Posterior vena cava (tissue), 2 donors: ENCODE measurements around the gene ARMC5. TPM values are rescaled to one million over a fixed set of nuclear protein-coding genes. Genes with fewer than 3 reads are reported as not detected.
"Not testable (repeated sequence)": the region's sequence is repeated elsewhere in the genome, so short reads cannot be mapped to it uniquely, and the experiment has no call there.

Source experiments
- DNase-seq: peaks from one replicate; pipeline ENCODE4 v3.0.0-alpha.2; 2020; ENCODE audit warnings: low spot score
- intact Hi-C, 2 donors: fragments of 100-400 bp; cut with DNase I; formaldehyde crosslinking; loops; one replicate each; pipeline versions ENCODE4 v1.14.1 to v1.14.2; 2022 to 2023
- total RNA-seq, 2 donors: library from RNA; stranded (reverse); fragmentation: NEBNext Ultra II Directional; extraction: Animal tissue kit (Norgen Biotek cat#: 25700); gene quantifications; one replicate each; pipeline ENCODE4 v1.2.1, GENCODE V29; 2021
- donor health status: DM: yes; HTN: yes; CAD: no.
- donor health status: DM: yes; HTN: yes; CAD: no.

ARMC5 gene
- total RNA-seq, 2 donors from 2014 or later, result 6.4 to 8.3 TPM

DNA sequence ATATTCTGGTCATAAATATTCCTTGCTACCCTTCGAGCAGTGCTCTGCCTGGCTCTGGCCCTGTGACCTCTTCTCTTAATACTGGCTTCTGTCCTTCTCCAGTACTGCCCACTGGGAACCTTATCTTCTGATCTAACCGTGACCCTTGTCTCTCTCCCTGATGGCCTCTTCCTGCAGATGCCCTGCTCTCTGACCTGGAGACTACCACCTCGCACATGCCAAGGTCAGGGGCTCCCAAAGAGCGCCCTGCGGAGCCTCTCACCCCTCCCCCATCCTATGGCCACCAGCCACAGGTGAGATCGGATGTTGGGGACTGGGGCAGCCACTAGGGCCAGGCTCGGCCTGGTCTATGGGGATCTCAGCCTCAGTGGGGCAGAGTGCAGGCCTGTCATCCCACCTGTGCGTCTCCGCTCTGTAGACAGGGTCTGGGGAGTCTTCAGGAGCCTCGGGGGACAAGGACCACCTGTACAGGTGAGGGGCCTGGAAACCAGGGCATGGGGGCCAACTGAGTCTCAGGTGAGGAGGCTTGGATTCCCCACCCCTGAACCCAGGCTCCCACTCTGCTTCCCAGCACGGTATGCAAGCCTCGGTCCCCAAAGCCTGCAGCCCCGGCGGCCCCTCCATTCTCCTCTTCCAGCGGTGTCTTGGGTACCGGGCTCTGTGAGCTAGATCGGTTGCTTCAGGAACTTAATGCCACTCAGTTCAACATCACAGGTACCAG is 14.1 kb downstream of the ARMC5 start:
- DNase-seq, result no peak

DNA sequence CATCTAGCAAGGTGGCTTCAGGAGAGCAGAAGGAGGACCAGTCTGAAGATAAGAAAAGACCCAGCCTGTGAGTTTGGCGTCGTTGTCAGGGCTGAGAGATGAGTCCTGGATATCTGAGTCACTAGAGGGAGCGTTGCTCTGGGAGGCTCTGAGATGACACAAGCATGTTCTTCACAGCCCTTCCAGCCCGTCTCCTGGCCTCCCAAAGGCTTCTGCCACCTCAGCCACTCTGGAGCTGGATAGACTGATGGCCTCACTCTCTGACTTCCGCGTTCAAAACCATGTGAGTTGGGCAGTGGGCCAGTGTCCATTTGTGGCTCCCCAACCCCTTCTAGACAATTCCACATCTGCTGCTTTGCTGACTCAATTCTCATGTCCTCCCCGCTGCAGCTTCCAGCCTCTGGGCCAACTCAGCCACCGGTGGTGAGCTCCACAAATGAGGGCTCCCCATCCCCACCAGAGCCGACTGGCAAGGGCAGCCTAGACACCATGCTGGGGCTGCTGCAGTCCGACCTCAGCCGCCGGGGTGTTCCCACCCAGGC is 14.9 kb downstream of the ARMC5 start:
- DNase-seq, result no peak
- intact Hi-C loops, result no loop called here

More for the DNA sequence above, 14.1 kb downstream of the ARMC5 start:
- intact Hi-C loops, result no loop called here

DNA sequence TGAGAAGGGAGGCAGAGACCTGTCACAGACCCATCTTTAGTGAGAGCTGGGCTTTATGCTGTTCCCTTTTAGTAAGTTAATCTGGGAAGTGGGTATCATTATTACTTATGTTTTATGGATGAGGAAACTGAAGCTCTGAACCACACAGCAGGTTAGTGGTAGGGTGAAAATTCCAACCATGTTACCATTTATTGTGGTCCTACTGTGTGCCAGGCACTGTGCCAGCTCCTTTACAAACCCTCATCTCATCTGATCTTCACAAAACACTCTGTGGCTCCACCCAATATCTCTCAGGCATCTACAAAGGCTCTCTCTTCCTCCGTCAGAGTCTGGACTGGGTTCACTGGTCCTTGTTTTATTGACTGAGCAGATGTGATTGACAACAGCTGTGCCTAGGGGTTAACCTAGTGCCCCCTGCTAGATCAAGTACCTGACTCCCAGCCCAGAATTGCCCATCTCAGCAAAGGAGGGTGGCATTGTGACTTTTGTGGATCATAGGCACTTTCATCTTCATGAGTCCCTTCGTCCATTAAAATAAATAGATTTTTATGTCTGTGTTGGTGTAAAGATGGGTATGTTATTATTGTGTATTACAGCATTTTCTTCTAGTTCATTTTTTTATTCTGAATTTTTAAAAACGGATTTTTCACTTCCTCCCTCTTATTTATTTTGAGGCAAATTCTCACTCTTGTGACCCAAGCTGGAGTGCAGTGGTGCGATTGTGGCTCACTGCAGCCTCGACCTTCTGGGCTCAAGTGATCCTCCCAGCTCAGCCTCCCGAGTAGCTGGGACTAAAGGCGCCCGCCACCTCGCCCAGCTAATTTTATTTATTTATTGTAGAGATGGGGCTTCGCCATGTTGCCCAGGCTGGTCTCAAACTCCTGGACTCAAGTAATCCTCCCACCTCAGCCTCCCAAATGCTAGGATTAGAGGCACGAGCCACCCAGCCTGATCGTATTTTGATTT is 15.8 kb downstream of the ARMC5 start:
- no peak for DNase-seq
- intact Hi-C loops, result loop anchor here in 1 of 2 donors (5.0 kb wide), 1 partner anchor 958 kb away; no protein-coding TSS in a partner anchor

DNA sequence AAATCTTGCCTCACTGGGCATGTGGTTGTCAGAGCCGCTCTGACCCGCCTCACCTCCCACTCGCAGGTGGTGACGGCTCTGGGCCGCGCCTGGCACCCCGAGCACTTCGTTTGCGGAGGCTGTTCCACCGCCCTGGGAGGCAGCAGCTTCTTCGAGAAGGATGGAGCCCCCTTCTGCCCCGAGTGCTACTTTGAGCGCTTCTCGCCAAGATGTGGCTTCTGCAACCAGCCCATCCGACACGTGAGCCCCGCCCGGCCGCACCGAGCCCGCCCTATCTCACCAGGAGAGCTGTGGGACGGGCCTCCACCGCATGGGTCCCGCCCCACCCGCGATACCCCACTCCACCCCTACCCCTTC is 16.6 kb downstream of the ARMC5 start:
- intact Hi-C loops, result loop anchor here in 1 of 2 donors (5.0 kb wide), 1 partner anchor 959 kb away; no protein-coding TSS in a partner anchor
- no peak for DNase-seq

DNA sequence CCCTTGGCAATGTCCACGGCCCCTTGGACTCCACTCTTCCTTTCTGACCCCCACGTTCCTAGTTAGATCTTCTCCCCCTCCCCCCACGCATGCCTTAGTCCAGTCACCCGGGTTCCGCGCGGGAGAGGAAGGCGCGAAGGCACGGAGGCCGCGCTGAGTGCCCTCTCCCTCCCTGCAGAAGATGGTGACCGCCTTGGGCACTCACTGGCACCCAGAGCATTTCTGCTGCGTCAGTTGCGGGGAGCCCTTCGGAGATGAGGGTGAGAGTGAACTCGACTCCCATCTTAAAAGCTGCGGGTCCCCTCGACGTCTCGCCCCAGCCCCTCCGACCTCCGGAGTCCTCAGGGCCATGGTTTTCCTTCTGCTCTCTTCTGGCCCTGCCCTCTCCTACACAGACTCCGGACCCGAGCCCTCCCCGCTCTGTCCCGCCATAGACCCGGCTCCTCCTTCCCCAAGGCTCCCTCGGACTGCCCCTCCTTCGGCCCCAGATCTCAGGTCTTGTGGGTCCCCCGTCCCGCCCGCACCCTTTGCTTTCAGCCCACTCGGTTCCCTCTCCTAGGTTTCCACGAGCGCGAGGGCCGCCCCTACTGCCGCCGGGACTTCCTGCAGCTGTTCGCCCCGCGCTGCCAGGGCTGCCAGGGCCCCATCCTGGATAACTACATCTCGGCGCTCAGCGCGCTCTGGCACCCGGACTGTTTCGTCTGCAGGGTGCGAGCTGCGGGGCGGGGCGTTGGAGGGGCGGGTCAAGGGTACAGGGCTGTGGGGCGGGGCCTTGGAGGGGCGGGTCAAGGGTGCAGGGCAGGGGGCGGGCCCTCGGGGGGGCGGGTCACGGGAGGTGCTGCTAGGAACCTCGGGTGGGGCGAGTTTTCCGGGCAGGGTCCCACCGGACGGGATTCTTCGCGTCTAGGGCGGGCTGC is 17.3 kb downstream of the ARMC5 start:
- intact Hi-C loops, result loop anchor here in 1 of 2 donors (5.0 kb wide), 1 partner anchor 959 kb away; no protein-coding TSS in a partner anchor
- DNase-seq, result peak; percentile 94

DNA sequence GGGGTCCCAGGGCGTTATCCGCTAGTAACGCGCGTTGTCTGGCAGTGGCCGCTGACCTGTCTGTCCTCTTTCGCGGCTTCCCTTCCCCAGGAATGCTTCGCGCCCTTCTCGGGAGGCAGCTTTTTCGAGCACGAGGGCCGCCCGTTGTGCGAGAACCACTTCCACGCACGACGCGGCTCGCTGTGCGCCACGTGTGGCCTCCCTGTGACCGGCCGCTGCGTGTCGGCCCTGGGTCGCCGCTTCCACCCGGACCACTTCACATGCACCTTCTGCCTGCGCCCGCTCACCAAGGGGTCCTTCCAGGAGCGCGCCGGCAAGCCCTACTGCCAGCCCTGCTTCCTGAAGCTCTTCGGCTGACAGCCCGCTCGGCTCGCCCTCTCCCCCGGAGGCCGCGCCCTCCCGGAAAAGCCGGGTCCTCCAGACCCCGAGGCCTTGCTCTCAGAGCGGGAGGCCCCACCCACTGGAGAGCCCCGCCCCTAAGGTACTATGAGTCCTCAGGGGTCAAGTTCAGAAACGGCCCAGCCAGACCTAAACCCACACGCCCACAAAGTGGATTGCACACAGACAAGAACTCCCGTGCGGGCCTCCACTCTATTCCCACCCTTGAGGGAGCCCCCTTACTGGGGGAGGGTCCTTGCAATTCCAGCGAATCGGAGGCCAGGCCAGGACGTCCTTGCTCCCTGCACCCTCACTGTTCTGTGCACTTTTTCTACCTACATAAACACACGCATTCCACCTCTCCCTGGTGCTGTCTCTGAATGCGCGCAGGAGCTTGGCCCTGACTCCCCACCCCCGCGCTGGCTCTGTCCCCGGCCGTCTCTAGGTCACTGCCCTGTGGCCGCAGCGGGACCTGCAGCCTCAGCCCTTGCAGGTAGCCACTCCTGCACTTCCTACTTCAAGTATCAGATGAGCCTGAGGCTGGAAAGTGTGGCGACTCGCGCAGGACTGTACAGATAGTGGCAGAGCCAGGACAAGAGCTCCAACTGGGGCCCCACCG is 18.2 kb downstream of the ARMC5 start:
- intact Hi-C loops, result loop anchor here in 1 of 2 donors (5.0 kb wide), 1 partner anchor 960 kb away; no protein-coding TSS in a partner anchor
- no peak for DNase-seq

DNA sequence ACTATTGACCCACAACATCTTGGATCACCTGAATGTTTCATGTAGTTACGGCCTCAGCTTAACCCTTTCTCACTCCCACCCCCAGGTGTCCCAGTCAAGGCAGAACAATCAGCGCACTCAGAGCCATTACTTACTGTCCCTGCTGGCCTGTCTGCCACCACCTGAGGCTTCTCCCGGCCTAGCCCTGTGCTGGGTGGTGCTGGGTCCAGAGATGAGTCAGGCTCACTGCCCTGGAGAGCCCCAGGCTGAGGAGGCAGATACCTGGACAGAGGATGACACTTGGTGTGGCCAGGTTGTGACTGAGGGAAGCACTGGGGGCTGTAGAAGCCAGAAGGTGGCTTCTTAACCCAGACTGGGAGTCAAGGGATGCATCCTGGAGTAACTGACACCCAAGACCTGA is 19.7 kb downstream of the ARMC5 start:
- DNase-seq, result no peak
- intact Hi-C loops, result loop anchor here in 1 of 2 donors (5.0 kb wide), 1 partner anchor 962 kb away; no protein-coding TSS in a partner anchor

DNA sequence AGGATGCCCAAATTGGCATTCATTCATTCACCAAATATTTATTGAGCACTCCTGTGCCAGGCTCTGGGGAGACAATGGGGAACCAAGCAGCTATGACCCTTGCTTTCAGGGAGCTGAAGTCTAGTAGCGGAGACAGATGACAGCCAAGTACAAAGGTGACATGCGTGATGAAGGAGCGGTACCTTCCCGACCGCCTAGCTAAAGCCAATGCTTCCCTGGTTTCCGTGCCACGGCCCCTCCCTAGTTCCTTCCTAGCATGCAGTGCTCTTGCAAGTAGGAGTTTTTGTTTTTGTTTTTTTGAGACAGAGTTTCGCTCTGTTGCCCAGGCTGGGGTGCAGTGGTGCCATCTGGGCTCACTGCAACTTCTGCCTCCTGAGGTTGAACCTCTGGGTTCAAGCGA is 20.4 kb downstream of the ARMC5 start:
- DNase-seq, result no peak
- intact Hi-C loops, result loop anchor here in 1 of 2 donors (5.0 kb wide), 1 partner anchor 962 kb away; no protein-coding TSS in a partner anchor

DNA sequence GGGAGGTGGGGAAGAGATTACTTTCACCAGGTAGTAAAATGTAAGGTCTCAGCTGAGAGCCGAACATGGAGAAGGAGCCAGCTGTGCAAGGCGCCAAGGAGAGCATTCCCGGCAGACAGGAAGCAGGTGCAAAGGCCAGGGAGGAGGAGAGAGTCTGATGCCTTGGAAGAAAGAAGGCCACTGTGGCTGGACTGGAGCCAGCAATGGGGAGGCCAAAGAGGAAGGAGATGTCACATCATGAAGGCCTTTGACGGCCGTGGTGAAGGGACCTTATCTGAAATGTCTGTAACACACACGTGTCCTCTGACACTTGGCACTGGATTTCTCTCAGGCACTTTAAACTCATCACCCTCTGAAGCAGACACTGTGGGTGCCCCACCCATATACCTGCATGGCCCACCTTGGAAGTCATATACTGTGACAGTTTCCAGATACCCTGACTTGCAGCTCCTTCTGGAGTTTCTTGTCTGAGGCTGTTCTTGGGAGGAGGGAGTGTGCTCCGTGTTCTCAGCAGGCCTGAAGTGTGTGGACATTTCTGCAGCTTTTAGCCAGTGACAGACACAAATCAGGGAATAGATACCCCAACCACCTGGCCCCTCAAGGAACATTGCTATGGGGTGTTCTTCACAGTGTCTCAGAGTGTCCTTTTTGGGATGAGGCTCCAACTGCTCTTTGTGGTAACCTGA is 21.7 kb downstream of the ARMC5 start:
- no peak for DNase-seq
- intact Hi-C loops, result no loop called here

DNA sequence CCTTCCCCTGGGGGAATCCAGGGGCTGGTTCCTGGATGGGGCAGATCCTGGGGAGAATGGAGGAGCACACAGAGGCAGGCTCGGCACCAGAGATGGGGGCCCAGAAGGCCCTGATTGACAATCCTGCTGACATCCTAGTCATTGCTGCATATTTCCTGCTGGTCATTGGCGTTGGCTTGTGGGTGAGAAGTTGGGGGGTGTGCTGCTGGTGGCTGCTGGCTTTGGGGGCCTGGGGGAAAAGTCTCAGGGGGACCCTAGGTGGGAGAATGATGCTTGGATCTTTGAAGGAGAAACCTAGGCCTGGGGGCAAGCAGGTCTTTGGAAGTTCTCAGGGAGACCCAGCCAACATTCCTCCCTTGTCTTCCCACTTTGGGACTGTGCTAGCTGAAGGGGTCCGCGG is 23.8 kb downstream of the ARMC5 start, which contains the start of gene SLC5A2:
SLC5A2 (plus strand) TSS at position 43 of the 400 bp plus-strand sequence; CDS start at position 57, 14 bp downstream.
- DNase-seq, result peak; percentile 55
- intact Hi-C loops, result no loop called here

DNA sequence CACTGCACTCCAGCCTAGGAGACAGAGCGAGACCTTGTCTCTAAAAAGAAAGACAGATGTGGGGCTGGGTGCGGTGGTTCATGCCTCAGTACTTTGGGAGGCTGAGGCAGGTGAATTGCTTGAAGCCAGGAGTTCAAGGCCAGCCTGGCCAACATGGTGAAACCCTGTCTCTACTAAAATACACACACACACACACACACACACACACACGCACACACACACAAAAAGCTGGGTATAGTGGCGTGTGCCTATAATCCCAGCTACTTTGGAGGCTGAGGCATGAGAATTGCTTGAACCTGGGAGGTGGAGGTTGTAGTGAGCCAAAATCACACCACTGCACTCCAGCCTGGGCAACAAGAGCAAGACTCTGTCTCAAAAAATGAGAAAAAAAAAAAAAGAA is 24.7 kb downstream of the ARMC5 start:
- peak; percentile 43 for DNase-seq
- intact Hi-C loops, result not testable (repeated sequence)

DNA sequence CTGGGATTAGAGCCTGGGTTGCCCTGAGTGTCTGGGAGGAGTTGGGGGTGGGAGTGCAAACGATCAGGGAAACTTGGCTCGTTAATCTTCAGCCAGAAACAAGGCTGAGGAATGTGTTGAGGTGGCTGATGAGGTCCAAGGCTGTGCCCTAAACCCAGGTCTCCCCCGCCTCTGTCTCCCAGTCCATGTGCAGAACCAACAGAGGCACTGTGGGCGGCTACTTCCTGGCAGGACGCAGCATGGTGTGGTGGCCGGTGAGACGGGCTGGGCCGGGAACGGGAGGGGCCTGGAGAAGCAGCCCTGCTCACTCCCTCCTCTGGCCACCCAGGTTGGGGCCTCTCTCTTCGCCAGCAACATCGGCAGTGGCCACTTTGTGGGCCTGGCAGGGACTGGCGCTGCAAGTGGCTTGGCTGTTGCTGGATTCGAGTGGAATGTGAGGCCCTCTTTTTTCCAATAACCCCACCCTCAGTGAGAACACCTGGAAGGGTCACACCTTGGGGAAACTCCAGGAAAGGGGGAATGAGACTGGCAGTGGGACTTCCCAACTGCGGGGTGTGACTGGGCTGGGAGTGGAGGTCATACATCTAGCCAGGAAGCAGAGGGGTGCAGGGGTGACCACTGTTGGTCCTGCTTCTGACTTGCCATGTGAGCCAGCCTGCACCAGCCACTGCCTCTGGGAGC is 25.3 kb downstream of the ARMC5 start:
- DNase-seq, result peak; percentile 80
- intact Hi-C loops, result no loop called here

DNA sequence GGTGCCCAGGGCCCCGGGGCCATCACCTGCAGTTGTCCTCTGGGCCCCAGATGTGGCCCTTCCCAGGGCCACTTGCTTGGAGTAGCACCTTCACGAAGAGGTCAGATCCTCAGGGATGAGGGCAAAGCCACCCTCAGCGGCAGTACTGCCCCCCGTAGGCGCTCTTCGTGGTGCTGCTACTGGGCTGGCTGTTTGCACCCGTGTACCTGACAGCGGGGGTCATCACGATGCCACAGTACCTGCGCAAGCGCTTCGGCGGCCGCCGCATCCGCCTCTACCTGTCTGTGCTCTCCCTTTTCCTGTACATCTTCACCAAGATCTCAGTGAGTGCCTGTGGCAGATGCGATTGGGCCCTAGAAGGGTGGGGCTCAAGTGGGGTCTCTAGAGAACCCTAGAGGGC is 26.3 kb downstream of the ARMC5 start:
- peak; percentile 74 for DNase-seq
- intact Hi-C loops, result no loop called here

DNA sequence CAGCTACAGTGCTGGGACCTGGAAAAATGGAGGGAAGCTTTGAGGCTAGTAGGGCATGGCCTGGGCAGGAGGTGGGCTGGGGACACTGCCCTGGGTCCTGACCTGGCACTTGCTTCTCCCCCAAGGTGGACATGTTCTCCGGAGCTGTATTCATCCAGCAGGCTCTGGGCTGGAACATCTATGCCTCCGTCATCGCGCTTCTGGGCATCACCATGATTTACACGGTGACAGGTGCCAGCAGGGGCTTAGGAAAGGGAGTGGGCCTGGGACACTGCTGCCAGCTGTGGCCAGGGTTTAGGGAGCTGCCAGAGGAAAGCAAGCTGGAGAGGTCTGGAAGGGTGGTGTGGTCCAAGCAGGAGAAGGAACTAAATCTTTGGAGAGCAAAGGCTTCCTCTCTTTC is 26.7 kb downstream of the ARMC5 start:
- intact Hi-C loops, result no loop called here

DNA sequence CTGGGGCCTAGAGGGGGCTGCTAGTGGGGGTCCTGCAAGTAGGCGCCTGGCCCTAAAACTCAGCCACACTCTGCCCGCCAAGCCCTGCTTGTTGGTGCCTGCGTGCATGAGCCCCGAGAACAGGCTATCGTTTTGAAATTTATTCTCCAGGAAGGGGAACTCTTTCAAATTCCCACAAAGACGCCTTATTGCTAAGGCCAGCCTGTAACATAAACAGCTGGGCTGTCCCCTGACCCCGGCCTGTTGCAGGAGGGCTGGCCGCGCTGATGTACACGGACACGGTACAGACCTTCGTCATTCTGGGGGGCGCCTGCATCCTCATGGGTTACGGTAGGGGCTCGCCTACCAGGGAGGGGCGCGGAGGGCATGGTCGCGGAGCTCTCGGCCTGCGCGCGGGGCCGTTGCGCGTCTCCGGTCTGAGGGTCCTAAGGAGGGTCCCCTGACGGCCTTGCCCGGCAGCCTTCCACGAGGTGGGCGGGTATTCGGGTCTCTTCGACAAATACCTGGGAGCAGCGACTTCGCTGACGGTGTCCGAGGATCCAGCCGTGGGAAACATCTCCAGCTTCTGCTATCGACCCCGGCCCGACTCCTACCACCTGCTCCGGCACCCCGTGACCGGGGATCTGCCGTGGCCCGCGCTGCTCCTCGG is 27.9 kb downstream of the ARMC5 start:
- intact Hi-C loops, result no loop called here
- DNase-seq, result peak; percentile 80

More for the DNA sequence above, 26.7 kb downstream of the ARMC5 start:
- no peak for DNase-seq
